Natural killer cell (primary cell): ENCODE results near the gene TPRKB. TPM values are rescaled to one million over a fixed set of nuclear protein-coding genes. Genes with fewer than 3 reads are reported as not detected.
"Not testable (repeated sequence)": the region's sequence is repeated elsewhere in the genome, so short reads cannot be mapped to it uniquely, and the experiment has no call there.

Experiments used
- ATAC-seq, 3 donors: fragments of 150-1000 bp in 2 of 3; fragments of 200-7000 bp in 1 of 3; cut with Tn5 transposase; 1 replicate in 1 of 3; 2 replicates in 2 of 3; pipeline ENCODE4 v1.10.0; 2021; ENCODE audit warnings: mild to moderate bottlenecking in 2 of 3, moderate library complexity in 2 of 3
- DNase-seq, 2 donors: peaks; one replicate each; pipeline versions ENCODE4 v3.0.0 to v3.0.0-alpha.2; 2013 to 2021; ENCODE audit warnings: mixed read lengths in 1 of 2
- H3K27ac ChIP-seq: one replicate; pipeline ENCODE4 v1.5.1; 2013; ENCODE audit warnings: mild to moderate bottlenecking, low read length
- H3K27me3 ChIP-seq: one replicate; pipeline ENCODE4 v1.6.1; 2013; ENCODE audit warnings: low read length; ENCODE audit not compliant: control insufficient read depth, insufficient read depth
- H3K36me3 ChIP-seq: one replicate; pipeline ENCODE4 v1.6.1; 2013; ENCODE audit warnings: low read length; ENCODE audit not compliant: control insufficient read depth, insufficient read depth
- H3K4me1 ChIP-seq: one replicate; pipeline ENCODE4 v1.6.1; 2013; ENCODE audit warnings: low read length; ENCODE audit not compliant: control insufficient read depth, insufficient read depth
- H3K4me3 ChIP-seq: one replicate; pipeline ENCODE4 v1.5.1; 2013; ENCODE audit warnings: low read length
- H3K9me3 ChIP-seq: one replicate; pipeline ENCODE4 v1.6.1; 2013; ENCODE audit warnings: low read length; ENCODE audit not compliant: control insufficient read depth, insufficient read depth
- H3K27ac Mint-ChIP-seq, 2 donors: one replicate each; pipeline ENCODE4 v1.8.0; 2022; ENCODE audit warnings: mild to moderate bottlenecking in 2 of 2, mixed read lengths in 2 of 2, moderate library complexity in 1 of 2
- H3K27me3 Mint-ChIP-seq, 2 donors: one replicate each; pipeline ENCODE4 v1.8.0; 2022; ENCODE audit warnings: low read depth in 2 of 2, mixed read lengths in 2 of 2
- H3K36me3 Mint-ChIP-seq: one replicate; pipeline ENCODE4 v1.8.0; 2022; ENCODE audit warnings: mixed read lengths
- H3K4me1 Mint-ChIP-seq, 2 donors: one replicate each; pipeline ENCODE4 v1.8.0; 2022; ENCODE audit warnings: mixed read lengths in 2 of 2
- H3K4me3 Mint-ChIP-seq: one replicate; pipeline ENCODE4 v1.8.0; 2022; ENCODE audit warnings: mild to moderate bottlenecking, moderate library complexity, mixed read lengths
- H3K9me3 Mint-ChIP-seq, 2 donors: one replicate each; pipeline ENCODE4 v1.8.0; 2022; ENCODE audit warnings: mixed read lengths in 2 of 2
- CTCF ChIP-seq: fragments of 200-600 bp; IDR thresholded peaks from one replicate; pipeline ENCODE4 v1.8.0; 2022; ENCODE audit warnings: antibody characterized with exemption
- WGBS: methylation state at CpG from one replicate; pipeline ENCODE4 v1.1.7; 2013; ENCODE audit warnings: missing lambda C conversion rate; ENCODE audit not compliant: insufficient coverage; 5-methylcytosine and 5-hydroxymethylcytosine counted together
- intact Hi-C: fragments of 100-400 bp; cut with micrococcal nuclease; formaldehyde crosslinking; loops from one replicate; pipeline ENCODE4 v1.14.2; 2022
- total RNA-seq, 4 donors: library from RNA; stranded (reverse); fragments of 120-200 nt in 1 of 4; gene quantifications; one replicate each; pipeline versions ENCODE4 v1.2.3 to v1.2.4, GENCODE V29; 2013 to 2022

TPRKB gene
- total RNA-seq, 3 donors from 2014 or later (not counting 1 experiment from before 2014, with no cell fraction given): 20.4 to 24.1 (median 22.8) TPM

GRCh38 chr2:73707058-73707457 lies 30.1 kb downstream of the TPRKB start:
- intact Hi-C loops: no loop called here
- no peaks in the 10 kb centered on the region for H3K36me3 Mint-ChIP-seq
- H3K4me1 ChIP-seq: no peaks in the 10 kb centered on the region
- no peak for ATAC-seq
- H3K4me3 ChIP-seq: no peak overlapping the region
- peaks cover 22 to 41% of the 10 kb centered on the region in 2 donors for H3K27me3 Mint-ChIP-seq
- H3K9me3 ChIP-seq: no peaks in the 10 kb centered on the region
- no peak overlapping the region for H3K27ac Mint-ChIP-seq
- no peaks in the 10 kb centered on the region for H3K9me3 Mint-ChIP-seq
- H3K4me3 Mint-ChIP-seq: no peak overlapping the region
- H3K36me3 ChIP-seq: no peaks in the 10 kb centered on the region
- 75% methylated on average over 5 of the region's 5 CpGs for WGBS
- TF ChIP-seq CTCF: no peak
- DNase-seq: no peak
- H3K4me1 Mint-ChIP-seq: no peaks in the 10 kb centered on the region
- no peaks in the 10 kb centered on the region for H3K27me3 ChIP-seq
- no peak overlapping the region for H3K27ac ChIP-seq

GRCh38 chr2:73705091-73705490 lies 32.1 kb downstream of the TPRKB start:
- Histone ChIP-seq H3K4me3 (no peak overlapping the region), H3K36me3 (no peaks in the 10 kb centered on the region), H3K27ac (no peak overlapping the region), H3K9me3 (no peaks in the 10 kb centered on the region), H3K27me3 (no peaks in the 10 kb centered on the region), H3K4me1 (peaks cover 5% of the 10 kb centered on the region)
- ATAC-seq (no peak), DNase-seq (no peak)
- H3K27ac Mint-ChIP-seq: no peak overlapping the region
- intact Hi-C loops: no loop called here
- TF ChIP-seq CTCF: no peak
- H3K36me3 Mint-ChIP-seq: no peaks in the 10 kb centered on the region
- no peaks in the 10 kb centered on the region for H3K9me3 Mint-ChIP-seq
- H3K4me3 Mint-ChIP-seq: no peak overlapping the region
- H3K4me1 Mint-ChIP-seq: no peaks in the 10 kb centered on the region
- H3K27me3 Mint-ChIP-seq: peaks cover 23 to 39% of the 10 kb centered on the region in 2 donors
- 85% methylated on average over 7 of the region's 7 CpGs for WGBS

GRCh38 chr2:73704285-73704684 lies 32.9 kb downstream of the TPRKB start:
- DNase-seq (no peak), ATAC-seq (no peak)
- no peak for TF ChIP-seq CTCF
- H3K27me3 ChIP-seq: no peaks in the 10 kb centered on the region
- intact Hi-C loops: no loop called here
- Mint-ChIP-seq H3K9me3 (no peaks in the 10 kb centered on the region), H3K4me1 (no peaks in the 10 kb centered on the region), H3K4me3 (no peak overlapping the region), H3K27me3 (peaks cover 17 to 34% of the 10 kb centered on the region in 2 donors), H3K27ac (no peak overlapping the region), H3K36me3 (no peaks in the 10 kb centered on the region)
- no peaks in the 10 kb centered on the region for H3K36me3 ChIP-seq
- H3K4me3 ChIP-seq: no peak overlapping the region
- no peak overlapping the region for H3K27ac ChIP-seq
- WGBS: 25% methylated on average over 6 of the region's 6 CpGs
- H3K4me1 ChIP-seq: peaks cover 5% of the 10 kb centered on the region
- H3K9me3 ChIP-seq: no peaks in the 10 kb centered on the region

GRCh38 chr2:73703675-73704074 lies 33.5 kb downstream of the TPRKB start:
- Histone ChIP-seq H3K36me3 (no peaks in the 10 kb centered on the region), H3K27ac (no peak overlapping the region), H3K27me3 (no peaks in the 10 kb centered on the region), H3K4me1 (peaks cover 5% of the 10 kb centered on the region), H3K4me3 (no peak overlapping the region), H3K9me3 (no peaks in the 10 kb centered on the region)
- Mint-ChIP-seq H3K4me3 (no peak overlapping the region), H3K9me3 (no peaks in the 10 kb centered on the region), H3K27ac (no peak overlapping the region), H3K27me3 (peaks cover 17 to 29% of the 10 kb centered on the region in 2 donors), H3K4me1 (no peaks in the 10 kb centered on the region), H3K36me3 (no peaks in the 10 kb centered on the region)
- WGBS: 87% methylated on average over 5 of the region's 5 CpGs
- no peak for DNase-seq
- ATAC-seq: no peak
- TF ChIP-seq CTCF: no peak
- intact Hi-C loops: no loop called here

GRCh38 chr2:73702852-73703493 lies 34.2 kb downstream of the TPRKB start:
- H3K9me3 Mint-ChIP-seq, H3K36me3 Mint-ChIP-seq, DNase-seq, H3K4me3 Mint-ChIP-seq, H3K27me3 ChIP-seq, ATAC-seq, H3K4me3 ChIP-seq, H3K27ac Mint-ChIP-seq, intact Hi-C loops, H3K36me3 ChIP-seq, H3K27ac ChIP-seq, H3K4me1 Mint-ChIP-seq, H3K4me1 ChIP-seq, H3K9me3 ChIP-seq: not testable (repeated sequence)
- peaks cover 17 to 27% of the 10 kb centered on the region in 2 donors for H3K27me3 Mint-ChIP-seq
- 64% methylated on average over 3 of the region's 3 CpGs for WGBS
